GM19035 (cell line): ENCODE data around the gene PIGW.

Source experiments
- ATAC-seq: cut with Tn5 transposase; IDR thresholded peaks from one replicate; pipeline ENCODE4 v1.9.1; 2021; ENCODE audit not compliant: unreplicated experiment

PIGW gene

GRCh38 chr17:36534840-36535668 is at the start of gene PIGW, which contains the start of gene MYO19:
PIGW (plus strand) TSS chr17:36534987; CDS start chr17:36537102, 2,115 bp downstream.
MYO19 (minus strand) TSS chr17:36534868; CDS start chr17:36532538, 2,330 bp downstream.
- ATAC-seq, result peak; percentile 69

- ATAC-seq, result no peak
These were observed 49.8 kb upstream of the PIGW start for GRCh38 chr17:36485027-36485426.

DNA sequence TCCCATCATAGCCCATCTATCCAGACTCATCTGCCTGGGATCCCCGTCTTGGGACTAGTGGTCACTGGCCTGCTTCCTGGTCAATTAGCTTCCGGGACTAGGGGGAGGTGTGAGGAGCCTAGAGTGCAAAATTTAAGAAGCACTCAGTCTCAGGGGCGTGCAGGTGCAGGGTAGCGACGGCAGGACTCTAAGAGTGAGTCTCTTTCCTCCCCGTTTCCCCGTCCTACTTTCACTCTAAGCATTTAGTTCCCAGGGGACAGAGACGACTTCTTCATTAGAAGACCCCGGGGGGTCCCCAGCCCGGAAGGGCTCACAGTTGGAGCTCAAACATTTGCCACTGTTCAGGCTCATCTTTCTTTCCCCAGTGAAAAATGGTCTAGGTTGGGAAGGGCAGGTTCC is 49.0 kb upstream of the PIGW start:
- ATAC-seq, result no peak

DNA sequence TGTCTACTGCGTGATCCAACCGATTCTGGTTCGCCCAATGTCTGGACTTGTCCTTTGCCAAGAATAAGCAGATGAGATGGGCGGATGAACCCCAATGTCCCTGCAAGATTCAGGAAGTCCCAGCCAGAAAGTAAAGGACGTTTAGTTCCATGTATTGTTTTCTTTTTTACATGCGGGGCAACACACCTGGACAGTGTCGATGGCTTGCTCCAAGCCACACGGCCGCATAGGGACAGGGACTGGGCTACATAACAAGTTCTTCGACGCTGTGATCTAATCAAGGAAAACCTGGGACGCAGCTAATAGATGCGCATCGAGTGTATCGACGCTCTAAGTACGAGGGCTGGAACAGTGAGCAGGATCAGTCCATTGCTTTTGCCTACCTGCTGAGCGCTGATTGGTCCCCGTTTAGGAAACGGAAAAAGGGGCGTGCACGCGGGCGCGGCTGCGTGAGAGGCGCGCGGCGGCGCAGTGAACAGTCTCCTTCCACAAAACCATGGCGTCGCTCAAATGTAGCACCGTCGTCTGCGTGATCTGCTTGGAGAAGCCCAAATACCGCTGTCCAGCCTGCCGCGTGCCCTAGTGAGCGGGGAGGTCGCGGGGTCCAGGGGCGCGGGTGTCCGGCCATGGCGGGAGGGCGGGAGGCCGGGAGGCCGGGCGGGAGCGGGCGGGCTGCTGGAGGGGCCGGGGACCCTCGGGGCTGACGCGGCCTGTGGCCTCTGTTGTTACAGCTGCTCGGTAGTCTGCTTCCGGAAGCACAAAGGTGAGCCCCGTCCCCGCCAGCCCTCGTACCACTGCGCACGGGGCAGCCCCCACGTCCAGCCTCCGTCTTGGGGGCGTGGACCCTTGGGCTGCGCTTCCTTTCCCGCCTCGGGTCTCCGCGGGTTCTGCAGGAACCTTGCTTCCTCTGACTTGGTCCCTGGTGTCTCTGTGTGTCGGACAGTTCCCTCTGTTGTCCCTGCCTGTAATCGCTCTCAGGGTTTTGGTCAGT is 48.3 kb upstream of the PIGW start, which contains the start of gene ZNHIT3:
TSS of gene ZNHIT3 (plus strand) at position 478 of the 991 bp plus-strand sequence. CDS start at position 497, 19 bp downstream.
- ATAC-seq, result peak; percentile 93

DNA sequence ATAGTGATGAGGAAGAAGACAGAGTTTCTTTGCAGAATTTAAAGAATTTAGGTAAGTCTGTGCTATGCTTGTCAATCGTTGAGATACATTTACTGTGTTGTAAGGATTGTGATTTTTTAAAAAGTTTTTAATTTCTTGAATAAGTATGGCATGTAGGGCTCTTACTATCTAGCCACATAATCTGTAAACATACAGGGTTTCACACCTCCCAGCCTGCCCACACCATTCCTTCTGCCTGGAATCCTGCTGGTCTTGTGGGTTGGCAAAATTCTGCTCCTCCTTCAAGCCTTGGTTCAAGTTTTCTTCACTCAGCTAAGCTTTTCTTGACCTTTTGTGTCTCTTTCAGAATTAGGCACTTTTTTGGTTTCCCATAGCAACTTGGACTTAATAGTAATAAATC is 40.8 kb upstream of the PIGW start:
- ATAC-seq, result no peak

DNA sequence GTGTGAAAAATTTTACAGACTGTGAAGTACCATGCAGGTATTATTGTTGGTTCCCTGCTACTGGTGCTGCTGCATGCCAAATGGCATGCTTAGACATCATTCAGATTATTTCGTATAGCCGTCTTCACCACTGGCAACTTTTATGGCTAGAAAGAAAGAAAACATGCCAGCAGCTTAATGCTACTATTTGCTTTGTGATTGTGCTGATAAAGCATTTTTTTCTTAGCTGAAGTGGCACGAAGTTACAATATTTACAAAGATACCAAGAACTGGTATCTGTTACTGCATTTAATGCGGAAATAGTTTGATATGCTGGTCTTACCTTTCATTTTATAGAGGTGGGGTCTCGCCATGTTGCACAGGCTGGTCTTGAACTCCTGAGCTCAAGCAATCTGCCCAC is 40.1 kb upstream of the PIGW start:
- ATAC-seq, result no peak

DNA sequence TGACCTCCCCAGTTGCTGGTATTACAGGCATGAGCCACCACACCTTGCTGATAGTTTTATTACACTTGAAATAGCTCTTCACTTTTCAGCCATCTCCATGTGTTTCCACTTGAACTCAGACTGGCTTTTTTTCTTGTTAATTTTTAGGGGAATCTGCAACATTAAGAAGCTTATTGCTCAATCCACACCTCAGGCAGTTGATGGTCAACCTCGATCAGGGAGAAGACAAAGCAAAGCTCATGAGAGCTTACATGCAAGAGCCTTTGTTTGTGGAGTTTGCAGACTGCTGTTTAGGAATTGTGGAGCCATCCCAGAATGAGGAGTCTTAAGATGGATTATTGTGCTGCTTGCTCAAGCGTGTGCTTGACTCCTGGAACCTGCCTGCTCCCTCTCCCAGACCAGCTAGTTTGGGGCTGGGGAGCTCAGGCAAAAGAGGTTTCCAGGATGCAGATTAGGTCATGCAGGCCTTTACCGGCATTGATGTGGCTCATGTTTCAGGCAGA is 39.7 kb upstream of the PIGW start:
- ATAC-seq, result no peak

GRCh38 chr17:36496018-36496789 is 38.6 kb upstream of the PIGW start:
- ATAC-seq, result no peak

DNA sequence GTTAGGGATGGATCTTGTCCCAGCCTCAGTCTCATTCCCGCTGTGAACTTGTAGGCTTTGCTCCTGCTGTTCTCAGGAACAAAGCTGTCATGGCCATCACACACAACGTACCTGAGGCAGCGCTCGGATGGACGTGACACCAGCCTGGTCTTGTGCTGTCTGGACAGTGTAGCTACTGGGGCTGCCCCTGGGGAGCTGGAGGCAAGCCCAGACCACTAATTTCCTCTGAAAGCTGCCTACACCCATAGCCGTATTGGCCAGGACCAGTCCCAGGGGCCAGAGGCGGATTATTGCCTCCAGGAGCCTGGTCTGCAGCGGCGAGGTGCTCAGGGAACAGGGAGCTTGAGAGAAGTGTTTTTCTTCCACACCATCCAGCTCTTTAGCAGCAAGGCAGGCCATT is 36.6 kb upstream of the PIGW start:
- ATAC-seq, result no peak

DNA sequence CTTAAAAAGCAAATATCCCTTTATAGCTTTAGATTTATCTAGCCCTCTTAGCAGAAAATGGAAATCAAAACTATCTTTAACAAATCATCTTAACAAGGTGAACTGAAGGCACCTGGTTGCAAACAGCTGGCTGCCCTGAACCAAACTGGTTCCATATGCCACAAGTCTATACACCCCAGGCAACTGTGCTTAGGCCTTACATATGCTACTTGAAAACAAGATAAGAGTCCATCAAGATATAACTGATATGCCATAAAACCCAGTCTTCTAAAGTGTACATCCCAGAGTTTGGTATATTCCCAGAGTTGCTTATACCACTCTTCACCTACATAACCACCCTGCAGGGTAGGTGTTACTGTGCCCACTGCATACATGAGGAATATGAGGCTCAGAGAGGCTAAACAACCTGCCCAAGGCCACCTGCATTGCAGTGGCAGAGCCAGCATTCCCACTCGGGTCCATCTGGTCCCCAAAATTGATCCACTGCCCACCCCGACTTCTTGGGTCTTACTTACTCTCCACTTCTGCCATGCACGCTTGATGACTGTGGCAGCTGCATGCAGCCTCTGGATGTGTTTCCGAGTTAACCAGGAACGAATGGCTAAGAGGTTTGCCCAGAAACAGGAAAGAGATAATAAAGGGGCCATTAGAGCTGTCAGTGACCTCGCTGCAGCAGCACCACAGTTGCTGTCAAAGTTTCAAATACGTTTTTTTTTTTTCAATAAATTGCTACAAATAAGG is 36.1 kb upstream of the PIGW start:
- no peak for ATAC-seq

- ATAC-seq, result no peak
These were observed 34.0 kb upstream of the PIGW start for GRCh38 chr17:36500745-36501225.

- no peak for ATAC-seq
These were observed 33.4 kb upstream of the PIGW start for GRCh38 chr17:36501351-36501750.

DNA sequence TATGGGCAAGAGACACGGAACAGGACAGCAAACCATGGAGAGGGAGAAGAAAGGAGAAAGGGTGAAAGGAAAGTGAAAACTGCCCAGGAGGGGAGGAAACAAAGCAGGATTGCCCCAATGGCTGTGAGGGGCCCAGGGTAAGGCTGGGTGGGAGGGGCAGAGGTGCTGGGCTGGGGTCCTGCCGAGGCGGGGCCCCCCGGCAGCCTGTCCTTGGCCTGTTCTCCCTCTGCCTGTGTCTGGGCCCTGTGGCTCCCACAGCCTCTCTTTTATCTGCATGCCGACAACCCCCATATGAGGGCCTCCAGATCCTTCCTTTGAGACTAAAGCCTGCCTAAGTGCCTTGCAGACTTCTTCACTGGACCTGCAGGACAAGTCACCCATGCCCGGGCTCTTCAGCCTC is 32.8 kb upstream of the PIGW start:
- ATAC-seq, result no peak

- no peak for ATAC-seq
These were observed 31.2 kb upstream of the PIGW start for GRCh38 chr17:36503456-36504155.

- ATAC-seq, result no peak
These were observed 30.6 kb upstream of the PIGW start for GRCh38 chr17:36504156-36504545.

DNA sequence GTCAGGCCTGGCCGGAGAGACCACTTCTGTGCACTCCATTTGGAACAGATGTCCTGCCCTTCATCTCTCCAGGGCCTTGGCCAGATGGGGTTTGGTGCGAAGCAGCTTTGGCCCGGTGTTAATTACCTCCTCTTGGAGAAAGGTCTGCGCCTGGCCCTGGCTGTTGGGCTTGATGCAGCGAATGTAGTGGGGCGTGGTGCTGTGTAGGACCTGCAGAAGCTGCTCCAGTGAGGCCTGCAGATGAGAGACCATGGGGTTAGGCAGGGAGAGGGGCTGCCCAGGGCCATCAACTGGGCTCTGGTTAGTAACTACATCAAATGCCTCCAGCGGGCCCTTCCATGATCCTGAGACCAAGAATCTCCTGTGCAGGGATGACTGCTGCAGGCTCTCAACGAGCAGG is 29.6 kb upstream of the PIGW start:
- ATAC-seq, result no peak

DNA sequence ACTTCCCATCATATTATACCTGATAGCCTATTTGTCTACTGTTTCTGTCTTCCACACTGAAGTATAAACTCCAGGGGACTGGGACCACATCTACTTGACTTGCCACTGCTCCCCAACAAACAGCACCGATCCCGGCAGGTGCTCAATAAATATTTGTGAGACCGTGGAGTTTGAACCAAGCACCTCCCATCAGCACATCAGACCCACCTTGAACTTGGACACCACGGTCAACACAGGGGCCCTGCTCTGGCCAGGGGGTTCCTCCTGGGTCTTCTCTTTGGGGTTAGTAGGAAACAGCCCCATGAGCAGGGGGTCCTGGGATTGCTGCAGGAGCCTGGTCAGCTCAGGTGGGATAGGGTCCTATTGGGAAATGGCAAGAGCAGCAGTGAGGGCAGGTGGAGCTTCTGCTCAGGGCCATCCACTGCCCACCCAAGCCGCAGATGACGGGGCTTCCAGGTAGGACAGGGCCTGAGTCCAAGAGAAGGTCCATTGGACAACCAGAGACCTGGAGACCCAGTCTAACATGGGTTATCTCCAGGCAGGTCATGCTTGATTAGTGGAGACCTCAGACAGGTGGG is 28.4 kb upstream of the PIGW start:
- ATAC-seq, result no peak

GRCh38 chr17:36506831-36507230 is 28.0 kb upstream of the PIGW start:
- no peak for ATAC-seq

- ATAC-seq, result no peak
These were observed 27.5 kb upstream of the PIGW start for GRCh38 chr17:36507266-36507665.
